A549 (cell line): Measurements from ENCODE around the gene RNU6-9.

Source experiments
- HEYL ChIP-seq: fragments of 250-450 bp; sonication (Bioruptor Pico); IDR thresholded peaks from 2 replicates; pipeline ENCODE4 v1.8.0; 2021; ENCODE audit warnings: mild to moderate bottlenecking, moderate library complexity
- RFX5 ChIP-seq: fragments of 450-650 bp; IDR thresholded peaks from 2 replicates; pipeline ENCODE4 v1.7.1; 2014; ENCODE audit warnings: antibody characterized with exemption, mild to moderate bottlenecking, moderate library complexity
- SMC3 ChIP-seq: fragments of >200 bp; sonication (Bioruptor Twin); formaldehyde crosslinking; IDR thresholded peaks from 3 replicates; pipeline ENCODE4 v1.6.1; 2018; ENCODE audit warnings: inconsistent platforms
- TF ChIP-seq, protein P1 (sequence below): fragments of >200 bp; sonication (Bioruptor Twin); formaldehyde crosslinking; IDR thresholded peaks from 3 replicates; pipeline ENCODE4 v1.5.1; 2016
- TF ChIP-seq, protein P2 (sequence below): fragments of 450-650 bp; IDR thresholded peaks from 2 replicates; pipeline ENCODE4 v1.6.1; 2014; ENCODE audit warnings: antibody characterized with exemption

DNA sequence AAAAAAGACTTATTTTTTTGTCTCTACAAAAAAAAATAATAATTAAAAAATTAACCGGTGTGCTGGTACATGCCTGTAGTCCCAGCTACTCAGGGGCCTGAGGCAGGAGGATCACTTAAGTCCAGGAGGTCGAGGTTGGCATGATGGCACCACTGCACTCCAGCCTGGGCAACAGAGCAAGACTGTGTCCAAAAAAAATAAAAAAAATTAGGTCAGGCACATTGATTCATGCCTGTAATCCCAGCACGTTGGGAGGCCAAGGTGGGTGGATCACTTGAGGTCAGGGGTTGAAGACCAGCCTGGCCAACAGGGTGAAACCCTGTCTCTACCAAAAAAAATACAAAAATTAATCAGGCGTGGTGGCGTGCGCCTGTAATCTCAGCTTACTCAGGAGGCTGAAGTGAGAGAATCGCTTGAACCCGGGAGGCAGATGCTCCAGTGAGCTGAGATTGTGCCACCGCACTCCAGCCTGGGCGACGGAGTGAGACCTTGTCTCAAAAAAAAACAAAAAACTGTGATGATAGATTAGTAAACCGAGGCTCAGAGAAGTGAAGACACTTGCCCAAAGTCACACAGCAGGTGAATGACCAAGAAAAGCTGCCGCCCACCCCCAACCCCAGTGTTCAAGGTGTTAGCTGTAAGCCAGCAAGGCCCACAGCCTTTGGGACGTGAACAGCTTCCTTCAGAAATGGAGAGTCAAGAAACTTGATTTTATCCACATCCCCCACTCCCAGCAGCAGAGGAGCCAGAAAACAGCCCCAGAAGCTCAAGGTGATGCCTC, 9.4 kb downstream of the RNU6-9 start:
- TF ChIP-seq SMC3: no peak
- TF ChIP-seq HEYL (CRISPR knock-in tag): no peak
- TF ChIP-seq, protein P1, sequence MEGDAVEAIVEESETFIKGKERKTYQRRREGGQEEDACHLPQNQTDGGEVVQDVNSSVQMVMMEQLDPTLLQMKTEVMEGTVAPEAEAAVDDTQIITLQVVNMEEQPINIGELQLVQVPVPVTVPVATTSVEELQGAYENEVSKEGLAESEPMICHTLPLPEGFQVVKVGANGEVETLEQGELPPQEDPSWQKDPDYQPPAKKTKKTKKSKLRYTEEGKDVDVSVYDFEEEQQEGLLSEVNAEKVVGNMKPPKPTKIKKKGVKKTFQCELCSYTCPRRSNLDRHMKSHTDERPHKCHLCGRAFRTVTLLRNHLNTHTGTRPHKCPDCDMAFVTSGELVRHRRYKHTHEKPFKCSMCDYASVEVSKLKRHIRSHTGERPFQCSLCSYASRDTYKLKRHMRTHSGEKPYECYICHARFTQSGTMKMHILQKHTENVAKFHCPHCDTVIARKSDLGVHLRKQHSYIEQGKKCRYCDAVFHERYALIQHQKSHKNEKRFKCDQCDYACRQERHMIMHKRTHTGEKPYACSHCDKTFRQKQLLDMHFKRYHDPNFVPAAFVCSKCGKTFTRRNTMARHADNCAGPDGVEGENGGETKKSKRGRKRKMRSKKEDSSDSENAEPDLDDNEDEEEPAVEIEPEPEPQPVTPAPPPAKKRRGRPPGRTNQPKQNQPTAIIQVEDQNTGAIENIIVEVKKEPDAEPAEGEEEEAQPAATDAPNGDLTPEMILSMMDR: no peak
- TF ChIP-seq, protein P2, sequence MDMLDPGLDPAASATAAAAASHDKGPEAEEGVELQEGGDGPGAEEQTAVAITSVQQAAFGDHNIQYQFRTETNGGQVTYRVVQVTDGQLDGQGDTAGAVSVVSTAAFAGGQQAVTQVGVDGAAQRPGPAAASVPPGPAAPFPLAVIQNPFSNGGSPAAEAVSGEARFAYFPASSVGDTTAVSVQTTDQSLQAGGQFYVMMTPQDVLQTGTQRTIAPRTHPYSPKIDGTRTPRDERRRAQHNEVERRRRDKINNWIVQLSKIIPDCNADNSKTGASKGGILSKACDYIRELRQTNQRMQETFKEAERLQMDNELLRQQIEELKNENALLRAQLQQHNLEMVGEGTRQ: no peak
- TF ChIP-seq RFX5: no peak
